ENCODE data around the gene NAPEPLD.

DNA sequence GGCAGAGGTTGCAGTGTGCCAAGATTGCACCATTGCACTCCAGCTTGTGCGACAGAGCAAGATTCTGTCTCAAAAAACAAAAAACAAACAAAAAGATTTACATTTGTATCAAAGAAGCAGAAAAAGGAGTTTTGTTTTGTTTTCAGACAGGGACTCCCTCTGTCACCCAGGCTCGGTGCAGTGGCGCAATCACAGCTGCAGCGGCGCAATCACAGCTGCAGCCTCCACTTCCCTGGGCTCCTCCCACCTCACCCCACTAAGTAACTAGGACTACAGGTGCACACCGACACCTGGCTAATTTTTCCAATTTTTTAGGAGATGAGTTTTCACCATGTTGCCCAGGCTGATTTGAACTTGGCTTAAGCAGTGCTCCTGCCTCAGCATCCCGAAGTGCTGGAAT, 72.1 kb downstream of the NAPEPLD start:
- TF ChIP-seq, protein P1, sequence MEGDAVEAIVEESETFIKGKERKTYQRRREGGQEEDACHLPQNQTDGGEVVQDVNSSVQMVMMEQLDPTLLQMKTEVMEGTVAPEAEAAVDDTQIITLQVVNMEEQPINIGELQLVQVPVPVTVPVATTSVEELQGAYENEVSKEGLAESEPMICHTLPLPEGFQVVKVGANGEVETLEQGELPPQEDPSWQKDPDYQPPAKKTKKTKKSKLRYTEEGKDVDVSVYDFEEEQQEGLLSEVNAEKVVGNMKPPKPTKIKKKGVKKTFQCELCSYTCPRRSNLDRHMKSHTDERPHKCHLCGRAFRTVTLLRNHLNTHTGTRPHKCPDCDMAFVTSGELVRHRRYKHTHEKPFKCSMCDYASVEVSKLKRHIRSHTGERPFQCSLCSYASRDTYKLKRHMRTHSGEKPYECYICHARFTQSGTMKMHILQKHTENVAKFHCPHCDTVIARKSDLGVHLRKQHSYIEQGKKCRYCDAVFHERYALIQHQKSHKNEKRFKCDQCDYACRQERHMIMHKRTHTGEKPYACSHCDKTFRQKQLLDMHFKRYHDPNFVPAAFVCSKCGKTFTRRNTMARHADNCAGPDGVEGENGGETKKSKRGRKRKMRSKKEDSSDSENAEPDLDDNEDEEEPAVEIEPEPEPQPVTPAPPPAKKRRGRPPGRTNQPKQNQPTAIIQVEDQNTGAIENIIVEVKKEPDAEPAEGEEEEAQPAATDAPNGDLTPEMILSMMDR (conservative IDR thresholded peaks at IDR 0.05), result no peak
- TF ChIP-seq ZFX (IDR thresholded peaks at IDR 0.05), result no peak
